Sigmoid colon (tissue), 7 donors: ENCODE measurements around the gene NCAM2. TPM values are rescaled to one million over a fixed set of nuclear protein-coding genes. Genes with fewer than 3 reads are reported as not detected.

ENCODE experiments used
- DNase-seq: peaks from one replicate; pipeline ENCODE4 v3.0.0-alpha.2; 2019
- H3K27ac ChIP-seq, 4 donors: fragments of 200-600 bp; sonication (generic); one replicate each; pipeline ENCODE4 v1.5.1; 2016 to 2019; ENCODE audit warnings: mild to moderate bottlenecking in 1 of 4
- H3K27me3 ChIP-seq, 3 donors: fragments of 200-600 bp; sonication (generic); one replicate each; pipeline ENCODE4 v1.5.1; 2019; ENCODE audit warnings: mild to moderate bottlenecking in 1 of 3
- H3K36me3 ChIP-seq, 4 donors: fragments of 200-600 bp; sonication (generic); one replicate each; pipeline ENCODE4 v1.5.1; 2016 to 2019
- H3K4me1 ChIP-seq, 4 donors: fragments of 200-600 bp; sonication (generic); one replicate each; pipeline ENCODE4 v1.5.1; 2017 to 2019
- H3K4me3 ChIP-seq, 4 donors: fragments of 200-600 bp; sonication (generic); one replicate each; pipeline ENCODE4 v1.5.1; 2017 to 2019; ENCODE audit warnings: mild to moderate bottlenecking in 2 of 4, moderate library complexity in 1 of 4
- H3K9me3 ChIP-seq, 4 donors: fragments of 200-600 bp in 3 of 4; sonication (generic) in 3 of 4; one replicate each; pipeline versions ENCODE4 v1.5.1 to v1.6.1; 2013 to 2019
- EP300 ChIP-seq, 4 donors: sonication (generic); formaldehyde crosslinking; IDR thresholded peaks; one replicate each; pipeline ENCODE4 v1.6.1; 2017; ENCODE audit warnings: antibody characterized with exemption in 4 of 4
- POLR2A ChIP-seq, 2 donors: fragments of 450-650 bp; IDR thresholded peaks; one replicate each; pipeline ENCODE4 v1.6.1; 2016; ENCODE audit warnings: antibody characterized with exemption in 2 of 2, mild to moderate bottlenecking in 2 of 2, moderate library complexity in 2 of 2
- POLR2AphosphoS5 ChIP-seq, 4 donors: sonication (generic); formaldehyde crosslinking; IDR thresholded peaks; one replicate each; pipeline ENCODE4 v1.6.1; 2017; ENCODE audit warnings: antibody characterized with exemption in 4 of 4
- WGBS, 2 donors: extraction: QIAGEN DNeasy Blood & Tissue Kit; methylation state at CpG; one replicate each; pipeline ENCODE4 v1.1.7; 2013; 5-methylcytosine and 5-hydroxymethylcytosine counted together
- intact Hi-C: fragments of 100-400 bp; cut with DNase I; formaldehyde crosslinking; loops from one replicate; pipeline ENCODE4 v1.15.1; 2023
- polyA plus RNA-seq, 3 donors: library from polyadenylated mRNA; stranded (reverse); fragments of 200-250 nt; gene quantifications; one replicate each; pipeline ENCODE4 v1.2.3, GENCODE V29; 2013
- total RNA-seq, 4 donors: library from RNA; depleted of rRNA; stranded (reverse); fragments of >200 nt; gene quantifications; one replicate each; pipeline ENCODE4 v1.1.0, GENCODE V29; 2016
- TF ChIP-seq, protein P1 (sequence below), 4 experiments: fragments of 450-650 bp in 3 of 4; fragments of 200-600 bp in 1 of 4; IDR thresholded peaks; one replicate each; pipeline ENCODE4 v1.5.1; 2016 to 2019; ENCODE audit warnings: antibody characterized with exemption in 4 of 4, mild to moderate bottlenecking in 3 of 4, moderate library complexity in 2 of 4
- donor health status: healthy with polysubstance abuse.
- donor health status: Bipolar disorder and iron deficiency.
- donor health status: healthy.

Gene NCAM2
- total and polyA plus RNA-seq, 7 donors: under 0.01 to 17.1 (median 6.7) TPM; not detected in 1

DNA sequence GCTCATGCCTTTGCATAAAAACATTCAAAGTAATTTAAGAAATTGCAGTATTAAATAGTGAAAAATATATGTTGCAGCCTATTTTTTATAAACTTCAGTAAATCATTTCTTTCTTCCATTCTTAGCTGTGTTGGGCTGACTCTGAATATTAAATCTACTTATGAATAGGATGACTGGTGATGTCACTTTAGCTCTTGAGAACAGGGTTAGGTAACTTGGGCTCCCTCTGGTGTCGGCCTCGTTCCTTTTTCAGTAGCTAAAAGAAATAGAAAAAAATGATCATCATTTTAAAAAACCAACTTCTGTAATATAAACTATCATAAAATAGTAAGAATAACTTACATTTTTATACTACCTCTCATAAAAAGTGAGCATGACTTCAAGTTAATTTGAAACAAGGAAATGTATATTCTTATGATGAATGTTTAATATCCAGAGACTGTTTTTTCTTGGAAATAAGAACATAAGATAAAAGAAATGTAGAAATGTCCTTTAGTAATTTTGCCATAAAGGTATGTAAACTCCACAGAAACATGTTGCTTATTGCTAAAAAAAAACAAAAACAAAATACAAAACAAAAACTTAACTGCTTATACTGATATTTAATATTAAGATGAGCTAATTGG lies 26.8 kb upstream of the NCAM2 start:
- no peaks in the 10 kb centered on the region for H3K27me3 ChIP-seq
- intact Hi-C loops: no loop called here
- no peaks in the 10 kb centered on the region for H3K9me3 ChIP-seq
- no peaks in the 10 kb centered on the region for H3K36me3 ChIP-seq
- TF ChIP-seq, protein P1, sequence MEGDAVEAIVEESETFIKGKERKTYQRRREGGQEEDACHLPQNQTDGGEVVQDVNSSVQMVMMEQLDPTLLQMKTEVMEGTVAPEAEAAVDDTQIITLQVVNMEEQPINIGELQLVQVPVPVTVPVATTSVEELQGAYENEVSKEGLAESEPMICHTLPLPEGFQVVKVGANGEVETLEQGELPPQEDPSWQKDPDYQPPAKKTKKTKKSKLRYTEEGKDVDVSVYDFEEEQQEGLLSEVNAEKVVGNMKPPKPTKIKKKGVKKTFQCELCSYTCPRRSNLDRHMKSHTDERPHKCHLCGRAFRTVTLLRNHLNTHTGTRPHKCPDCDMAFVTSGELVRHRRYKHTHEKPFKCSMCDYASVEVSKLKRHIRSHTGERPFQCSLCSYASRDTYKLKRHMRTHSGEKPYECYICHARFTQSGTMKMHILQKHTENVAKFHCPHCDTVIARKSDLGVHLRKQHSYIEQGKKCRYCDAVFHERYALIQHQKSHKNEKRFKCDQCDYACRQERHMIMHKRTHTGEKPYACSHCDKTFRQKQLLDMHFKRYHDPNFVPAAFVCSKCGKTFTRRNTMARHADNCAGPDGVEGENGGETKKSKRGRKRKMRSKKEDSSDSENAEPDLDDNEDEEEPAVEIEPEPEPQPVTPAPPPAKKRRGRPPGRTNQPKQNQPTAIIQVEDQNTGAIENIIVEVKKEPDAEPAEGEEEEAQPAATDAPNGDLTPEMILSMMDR (IDR thresholded peaks at IDR 0.05): peak in 3 of 4 experiments; percentile 18 to 40 (median 25)
- TF ChIP-seq POLR2AphosphoS5 (IDR thresholded peaks at IDR 0.05): no peak
- no peak for TF ChIP-seq EP300 (IDR thresholded peaks at IDR 0.05)
- no peak for TF ChIP-seq POLR2A (IDR thresholded peaks at IDR 0.05)
- no peak overlapping the region for H3K4me3 ChIP-seq
- H3K27ac ChIP-seq: no peak overlapping the region
- peak; percentile 66 for DNase-seq
- H3K4me1 ChIP-seq: peaks cover 2 to 15% (median 5%) of the 10 kb centered on the region in 4 donors
- 6 to 7% methylated on average over 2 of the region's 2 CpGs for WGBS, 2 donors

DNA sequence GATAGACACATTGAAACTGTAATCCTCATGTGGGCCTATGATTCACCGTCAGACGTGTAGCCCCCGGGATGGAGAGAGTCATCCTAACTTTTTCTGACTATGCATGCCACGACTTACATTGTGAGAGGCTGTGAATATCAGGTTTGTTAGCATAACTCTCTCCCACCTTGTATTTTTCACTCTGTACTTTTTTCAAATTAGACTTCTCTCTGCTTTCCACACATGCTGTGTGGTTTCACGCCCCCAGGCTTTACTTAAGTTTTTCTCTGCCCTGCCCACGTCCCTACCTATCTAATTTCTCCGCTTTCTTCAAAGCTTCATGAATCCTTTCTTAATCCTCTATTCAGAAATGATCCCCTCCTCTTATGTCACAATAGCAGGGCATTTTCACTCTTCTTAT lies 3.4 kb upstream of the NCAM2 start:
- no peak overlapping the region for H3K4me3 ChIP-seq
- no peaks in the 10 kb centered on the region for H3K27me3 ChIP-seq
- no peak overlapping the region for H3K27ac ChIP-seq
- TF ChIP-seq POLR2AphosphoS5 (IDR thresholded peaks at IDR 0.05): no peak
- WGBS, 2 donors: 84 to 87% methylated on average over 7 of the region's 7 CpGs
- peaks cover 0 to 19% (median 10%) of the 10 kb centered on the region in 4 donors for H3K4me1 ChIP-seq
- intact Hi-C loops: loop anchor here (10.0 kb wide), 3 partner anchors 170 to 1800 kb away; no protein-coding TSS in a partner anchor
- H3K36me3 ChIP-seq: no peaks in the 10 kb centered on the region
- no peak for DNase-seq
- H3K9me3 ChIP-seq: no peaks in the 10 kb centered on the region

DNA sequence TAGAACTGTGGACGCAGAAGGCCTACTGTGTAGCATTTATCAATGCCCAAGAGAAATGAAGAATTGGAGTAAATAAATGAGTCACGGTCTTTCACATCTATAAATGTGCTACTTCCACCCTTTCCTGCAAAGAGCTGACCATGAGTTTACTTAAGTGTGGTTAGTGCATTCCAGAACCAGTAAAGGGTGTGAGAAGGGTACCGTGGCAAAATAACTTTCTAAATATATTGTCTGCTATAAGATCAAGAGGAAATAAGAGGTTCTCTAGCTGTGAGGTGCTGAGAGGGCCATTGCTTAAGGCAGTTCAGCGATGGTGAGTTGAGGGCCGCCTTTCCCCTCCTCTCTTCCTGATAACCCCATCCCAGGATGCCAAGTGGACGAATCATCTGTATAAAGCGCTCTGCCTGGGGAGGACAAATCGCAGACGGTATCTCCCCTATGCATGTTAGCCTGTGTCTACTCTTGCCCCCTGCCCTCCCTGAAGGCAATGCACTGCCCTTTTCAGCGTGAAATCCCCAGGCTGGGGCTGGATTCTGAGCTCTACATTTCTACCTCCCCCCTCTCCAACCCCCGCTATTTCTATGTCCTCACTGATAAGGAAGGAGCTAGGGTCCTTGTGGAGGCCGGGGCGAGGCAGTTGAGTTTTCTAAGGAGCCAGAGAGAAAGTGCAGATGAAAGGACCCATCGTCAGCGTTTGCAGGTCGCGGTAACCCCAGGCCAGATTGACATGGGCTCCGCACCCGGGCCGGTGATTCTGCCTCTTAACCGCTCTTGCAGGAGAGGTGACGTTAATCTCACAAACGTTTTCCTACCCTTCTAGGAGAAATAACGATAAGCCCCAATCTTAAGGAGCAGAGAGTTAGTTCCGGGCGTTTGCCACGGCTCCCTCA lies 1.5 kb upstream of the NCAM2 start:
- H3K36me3 ChIP-seq: no peaks in the 10 kb centered on the region
- peak overlapping the region in 3 of 4 donors; percentile 49 to 61 (median 58) for H3K4me3 ChIP-seq
- TF ChIP-seq POLR2A (IDR thresholded peaks at IDR 0.05) (no peak), EP300 (IDR thresholded peaks at IDR 0.05) (no peak), POLR2AphosphoS5 (IDR thresholded peaks at IDR 0.05) (no peak)
- TF ChIP-seq, protein P1 (IDR thresholded peaks at IDR 0.05): no peak
- no peaks in the 10 kb centered on the region for H3K27me3 ChIP-seq
- H3K4me1 ChIP-seq: peaks cover 0 to 19% (median 10%) of the 10 kb centered on the region in 4 donors
- H3K27ac ChIP-seq: no peak overlapping the region
- intact Hi-C loops: loop anchor here (10.0 kb wide), 3 partner anchors 168 to 1798 kb away; no protein-coding TSS in a partner anchor
- WGBS, 2 donors: 34 to 38% methylated on average over 27 of the region's 27 CpGs
- no peaks in the 10 kb centered on the region for H3K9me3 ChIP-seq
- DNase-seq: no peak

DNA sequence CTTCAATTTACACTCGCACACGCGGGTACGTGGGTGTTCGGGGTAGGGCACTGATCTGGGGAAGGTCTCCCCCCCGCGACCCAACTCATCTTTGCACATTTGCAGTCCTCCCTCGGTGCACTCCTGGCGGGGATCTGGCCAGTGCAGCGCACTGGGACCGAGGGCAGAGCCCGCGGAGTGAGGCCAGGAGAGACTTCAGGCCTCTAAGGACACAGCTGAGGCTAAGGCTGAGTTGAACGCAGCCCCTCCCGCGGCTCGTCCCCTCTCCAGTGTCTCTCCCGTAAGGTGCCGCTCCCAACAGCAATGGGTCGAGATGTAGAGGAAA lies 936 bp upstream of the NCAM2 start:
- no peak for DNase-seq
- TF ChIP-seq EP300 (IDR thresholded peaks at IDR 0.05): no peak
- TF ChIP-seq, protein P1 (IDR thresholded peaks at IDR 0.05): no peak
- TF ChIP-seq POLR2A (IDR thresholded peaks at IDR 0.05): no peak
- TF ChIP-seq POLR2AphosphoS5 (IDR thresholded peaks at IDR 0.05): no peak
- 4 to 7% methylated on average over 20 of the region's 20 CpGs for WGBS, 2 donors
- Histone ChIP-seq H3K27ac (no peak overlapping the region), H3K4me1 (peaks cover 0 to 19% (median 10%) of the 10 kb centered on the region in 4 donors), H3K27me3 (no peaks in the 10 kb centered on the region), H3K9me3 (no peaks in the 10 kb centered on the region), H3K36me3 (no peaks in the 10 kb centered on the region), H3K4me3 (peak overlapping the region; percentile 43 to 61 (median 54))
- intact Hi-C loops: loop anchor here (10.0 kb wide), 3 partner anchors 168 to 1798 kb away; no protein-coding TSS in a partner anchor

DNA sequence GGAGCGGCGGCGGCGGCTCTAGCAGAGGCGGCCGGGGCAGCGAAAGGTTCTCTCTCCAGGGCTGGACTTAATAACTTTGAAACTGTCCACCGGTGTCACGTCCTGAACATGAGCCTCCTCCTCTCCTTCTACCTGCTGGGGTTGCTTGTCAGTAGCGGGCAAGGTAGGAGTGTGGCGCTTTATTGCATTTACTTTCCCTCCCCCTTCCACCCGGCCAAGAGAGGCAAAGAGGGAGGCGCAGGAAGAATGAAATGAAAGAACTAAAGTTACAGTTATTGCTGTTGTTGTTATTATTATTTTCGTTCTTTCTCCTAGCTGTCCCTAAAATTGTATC lies 214 bp downstream of the NCAM2 start:
- TF ChIP-seq, protein P1 (IDR thresholded peaks at IDR 0.05): no peak
- TF ChIP-seq POLR2AphosphoS5 (IDR thresholded peaks at IDR 0.05): no peak
- no peak for TF ChIP-seq POLR2A (IDR thresholded peaks at IDR 0.05)
- TF ChIP-seq EP300 (IDR thresholded peaks at IDR 0.05): no peak
- WGBS, 2 donors: 0 to 2% methylated on average over 14 of the region's 14 CpGs
- Histone ChIP-seq H3K4me1 (peaks cover 0 to 19% (median 10%) of the 10 kb centered on the region in 4 donors), H3K4me3 (peak overlapping the region; percentile 43 to 61 (median 54)), H3K9me3 (no peaks in the 10 kb centered on the region), H3K27ac (peak overlapping the region in 3 of 4 donors; percentile 43 to 53 (median 43)), H3K27me3 (no peaks in the 10 kb centered on the region), H3K36me3 (no peaks in the 10 kb centered on the region)
- DNase-seq: no peak
- intact Hi-C loops: loop anchor here (2.0 to 10.0 kb wide), 4 partner anchors 166 to 1796 kb away; no protein-coding TSS in a partner anchor
